Calu3 (cell line): ENCODE results near the gene PSTPIP1. TPM values are rescaled to one million over a fixed set of nuclear protein-coding genes. Genes with fewer than 3 reads are reported as not detected.
A peak's percentile ranks its signal among the peaks of the same experiment; 100 is the strongest.

Experiments used
- BruUV-seq: library from RNA; stranded (reverse); fragments of 400-500 nt; replicated peaks from 2 replicates; lab custom pipeline; 2021; lab: Mats Ljungman, UMichigan
- CTCF ChIA-PET: fragments of 300-600 bp; sonication (Branson Sonifier 250); formaldehyde crosslinking; loops from one replicate; lab custom pipeline; 2022; ENCODE audit warnings: antibody characterized with exemption; lab: Charles Lee
- DNase-seq: peaks from one replicate; pipeline ENCODE4 v3.0.0; 2022
- H3K27ac Mint-ChIP-seq: one replicate; pipeline ENCODE4 v1.8.0; 2022; ENCODE audit warnings: mixed read lengths; ENCODE audit not compliant: unreplicated experiment
- H3K27me3 Mint-ChIP-seq: one replicate; pipeline ENCODE4 v1.8.0; 2022; ENCODE audit warnings: mixed read lengths; ENCODE audit not compliant: unreplicated experiment
- H3K36me3 Mint-ChIP-seq: one replicate; pipeline ENCODE4 v1.8.0; 2022; ENCODE audit warnings: mild to moderate bottlenecking, moderate library complexity, mixed read lengths; ENCODE audit not compliant: insufficient read depth, unreplicated experiment
- H3K4me1 Mint-ChIP-seq: one replicate; pipeline ENCODE4 v1.8.0; 2022; ENCODE audit warnings: mild to moderate bottlenecking, low read depth, mixed read lengths; ENCODE audit not compliant: unreplicated experiment
- H3K4me3 Mint-ChIP-seq: one replicate; pipeline ENCODE4 v1.8.0; 2022; ENCODE audit warnings: mild to moderate bottlenecking, low read depth, moderate library complexity, mixed read lengths; ENCODE audit not compliant: unreplicated experiment
- H3K9me3 Mint-ChIP-seq: one replicate; pipeline ENCODE4 v1.8.0; 2022; ENCODE audit warnings: low read depth, mixed read lengths; ENCODE audit not compliant: unreplicated experiment
- intact Hi-C: fragments of 100-400 bp; cut with micrococcal nuclease; formaldehyde crosslinking; loops from one replicate; pipeline ENCODE4 v1.10.0; 2022; ENCODE audit not compliant: unreplicated experiment
- total RNA-seq: library from RNA; stranded (reverse); gene quantifications from 2 replicates; pipeline ENCODE4 v1.2.3, GENCODE V29; 2022
- TF ChIP-seq, protein P1 (sequence below): fragments of 200-600 bp; IDR thresholded peaks from one replicate; pipeline ENCODE4 v1.8.0; 2022; ENCODE audit warnings: antibody characterized with exemption; ENCODE audit not compliant: unreplicated experiment

PSTPIP1 gene
- total RNA-seq, 1 experiment from 2014 or later, result not detected

DNA sequence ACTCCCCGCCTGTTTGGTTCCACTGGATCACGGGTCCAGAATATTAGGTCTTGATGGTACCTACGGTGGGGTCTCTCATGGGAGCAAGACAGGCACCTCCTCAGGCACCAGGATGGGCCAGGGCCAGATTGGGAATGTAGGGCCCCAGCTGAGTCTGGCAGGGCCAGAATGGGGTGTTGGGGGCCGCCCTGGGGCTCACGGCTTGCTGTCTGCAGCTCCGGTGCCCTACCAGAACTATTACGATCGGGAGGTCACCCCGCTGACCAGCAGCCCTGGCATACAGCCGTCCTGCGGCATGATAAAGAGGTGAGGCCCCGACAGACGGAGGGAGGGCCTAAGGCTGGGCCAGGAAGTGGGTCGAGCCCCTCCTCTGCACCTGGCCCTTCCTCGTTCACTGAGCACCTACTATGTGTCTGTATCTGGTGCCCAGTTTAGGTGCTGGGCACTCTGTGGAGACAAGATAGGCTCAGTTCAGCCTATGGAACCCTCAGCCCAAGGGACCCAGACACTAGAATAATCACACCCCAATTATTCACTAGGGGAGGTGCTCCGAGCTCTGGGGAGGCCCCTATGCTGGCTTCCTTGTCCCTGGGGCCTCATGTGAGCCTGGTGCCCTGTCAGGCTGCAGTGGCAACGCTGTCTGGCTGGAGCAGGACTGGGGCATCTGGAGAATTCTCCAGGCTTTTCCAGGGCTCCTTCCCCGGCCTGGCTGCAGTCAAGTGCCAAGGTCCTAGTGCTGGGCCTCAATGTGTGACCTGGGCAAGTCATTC lies 37.9 kb downstream of the PSTPIP1 start:
- Mint-ChIP-seq H3K9me3 (no peaks in the 10 kb centered on the region), H3K27ac (peak overlapping the region; percentile 13), H3K4me3 (no peak overlapping the region), H3K4me1 (peaks cover 14% of the 10 kb centered on the region), H3K27me3 (peaks cover 12% of the 10 kb centered on the region), H3K36me3 (peaks cover 69% of the 10 kb centered on the region)
- CTCF ChIA-PET, result interaction anchor here (0.9 kb wide), 1 partner anchor 35 kb away, joined by 3 read pairs; no protein-coding TSS in a partner anchor
- no peak for DNase-seq
- intact Hi-C loops, result no loop called here
- TF ChIP-seq, protein P1, sequence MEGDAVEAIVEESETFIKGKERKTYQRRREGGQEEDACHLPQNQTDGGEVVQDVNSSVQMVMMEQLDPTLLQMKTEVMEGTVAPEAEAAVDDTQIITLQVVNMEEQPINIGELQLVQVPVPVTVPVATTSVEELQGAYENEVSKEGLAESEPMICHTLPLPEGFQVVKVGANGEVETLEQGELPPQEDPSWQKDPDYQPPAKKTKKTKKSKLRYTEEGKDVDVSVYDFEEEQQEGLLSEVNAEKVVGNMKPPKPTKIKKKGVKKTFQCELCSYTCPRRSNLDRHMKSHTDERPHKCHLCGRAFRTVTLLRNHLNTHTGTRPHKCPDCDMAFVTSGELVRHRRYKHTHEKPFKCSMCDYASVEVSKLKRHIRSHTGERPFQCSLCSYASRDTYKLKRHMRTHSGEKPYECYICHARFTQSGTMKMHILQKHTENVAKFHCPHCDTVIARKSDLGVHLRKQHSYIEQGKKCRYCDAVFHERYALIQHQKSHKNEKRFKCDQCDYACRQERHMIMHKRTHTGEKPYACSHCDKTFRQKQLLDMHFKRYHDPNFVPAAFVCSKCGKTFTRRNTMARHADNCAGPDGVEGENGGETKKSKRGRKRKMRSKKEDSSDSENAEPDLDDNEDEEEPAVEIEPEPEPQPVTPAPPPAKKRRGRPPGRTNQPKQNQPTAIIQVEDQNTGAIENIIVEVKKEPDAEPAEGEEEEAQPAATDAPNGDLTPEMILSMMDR, result no peak
- no TSS peak for BruUV-seq

DNA sequence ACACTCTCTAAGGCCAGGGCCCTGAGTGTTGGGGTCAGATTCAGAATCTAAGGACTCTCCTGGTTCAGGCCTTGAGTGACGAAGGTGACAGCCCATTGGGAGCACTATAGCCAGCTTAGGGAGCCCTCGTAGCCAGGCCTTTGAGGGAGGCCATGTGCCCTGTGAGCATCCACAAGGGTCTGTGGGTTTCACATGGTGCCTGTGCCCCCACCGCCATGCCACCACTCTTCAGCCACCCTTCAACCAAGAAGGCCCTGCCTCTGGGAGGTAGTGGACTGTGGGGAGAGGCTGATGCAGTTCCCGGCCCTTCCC lies 38.4 kb downstream of the PSTPIP1 start:
- Mint-ChIP-seq H3K27me3 (peaks cover 12% of the 10 kb centered on the region), H3K9me3 (no peaks in the 10 kb centered on the region), H3K36me3 (peaks cover 71% of the 10 kb centered on the region), H3K4me1 (peaks cover 17% of the 10 kb centered on the region), H3K4me3 (no peak overlapping the region), H3K27ac (peak overlapping the region; percentile 63)
- BruUV-seq, result no TSS peak
- no peak for DNase-seq
- TF ChIP-seq, protein P1, result no peak
- intact Hi-C loops, result no loop called here
- CTCF ChIA-PET, result no interaction called here

DNA sequence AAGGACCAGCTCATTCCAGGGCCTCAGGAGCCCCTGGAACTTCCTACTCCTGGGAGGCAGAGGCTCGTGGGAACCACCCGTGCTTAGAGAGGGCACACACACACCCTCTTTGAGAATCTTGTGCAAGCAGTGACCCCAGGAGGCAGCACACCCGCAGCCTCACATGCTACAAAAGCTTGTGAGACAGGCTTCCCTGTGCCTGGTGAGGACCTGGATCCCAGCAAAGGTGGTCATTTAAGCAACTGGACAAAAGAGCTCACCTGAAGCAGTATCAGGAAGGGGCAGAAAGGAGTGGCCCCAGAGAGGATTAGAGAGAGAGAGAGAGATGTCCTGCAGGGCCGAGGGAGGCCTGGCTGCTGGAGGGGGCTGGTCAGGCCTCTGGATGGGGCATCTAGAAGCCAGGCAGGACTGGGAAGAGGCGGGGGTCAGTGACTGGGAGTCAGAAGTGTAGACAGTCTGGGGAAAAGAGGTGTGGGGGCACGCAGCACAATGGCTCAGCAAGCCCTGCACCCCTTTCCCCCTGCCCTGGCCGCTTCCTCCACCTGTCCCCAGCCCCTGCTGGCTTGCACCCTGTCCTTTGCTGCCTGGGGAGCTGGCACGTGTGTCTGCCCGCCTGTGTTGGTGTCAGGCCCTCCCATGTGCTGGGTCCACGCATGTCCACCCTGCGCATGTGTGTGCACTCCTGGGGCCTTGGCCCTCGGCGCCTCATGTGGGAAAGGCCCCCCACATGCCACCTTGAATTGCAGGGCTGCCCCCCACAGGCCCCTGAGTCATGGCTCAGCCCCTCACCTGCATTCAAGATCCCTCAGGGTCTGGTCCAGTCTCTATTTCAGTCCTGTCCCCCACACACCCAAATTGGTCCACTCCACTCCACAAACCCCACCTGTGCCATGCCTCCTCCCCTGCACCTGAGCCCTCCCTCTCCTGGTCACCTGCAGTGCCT lies 39.1 kb downstream of the PSTPIP1 start:
- TF ChIP-seq, protein P1, result no peak
- Mint-ChIP-seq H3K27ac (peak overlapping the region; percentile 63), H3K9me3 (no peaks in the 10 kb centered on the region), H3K4me1 (peaks cover 21% of the 10 kb centered on the region), H3K36me3 (peaks cover 71% of the 10 kb centered on the region), H3K27me3 (peaks cover 7% of the 10 kb centered on the region), H3K4me3 (no peak overlapping the region)
- CTCF ChIA-PET, result interaction anchor here (1.3 kb wide), 1 partner anchor 37 kb away, joined by 6 read pairs; the partner anchor contains the start of gene TSPAN3
- BruUV-seq, result no TSS peak
- DNase-seq, result no peak
- intact Hi-C loops, result no loop called here

DNA sequence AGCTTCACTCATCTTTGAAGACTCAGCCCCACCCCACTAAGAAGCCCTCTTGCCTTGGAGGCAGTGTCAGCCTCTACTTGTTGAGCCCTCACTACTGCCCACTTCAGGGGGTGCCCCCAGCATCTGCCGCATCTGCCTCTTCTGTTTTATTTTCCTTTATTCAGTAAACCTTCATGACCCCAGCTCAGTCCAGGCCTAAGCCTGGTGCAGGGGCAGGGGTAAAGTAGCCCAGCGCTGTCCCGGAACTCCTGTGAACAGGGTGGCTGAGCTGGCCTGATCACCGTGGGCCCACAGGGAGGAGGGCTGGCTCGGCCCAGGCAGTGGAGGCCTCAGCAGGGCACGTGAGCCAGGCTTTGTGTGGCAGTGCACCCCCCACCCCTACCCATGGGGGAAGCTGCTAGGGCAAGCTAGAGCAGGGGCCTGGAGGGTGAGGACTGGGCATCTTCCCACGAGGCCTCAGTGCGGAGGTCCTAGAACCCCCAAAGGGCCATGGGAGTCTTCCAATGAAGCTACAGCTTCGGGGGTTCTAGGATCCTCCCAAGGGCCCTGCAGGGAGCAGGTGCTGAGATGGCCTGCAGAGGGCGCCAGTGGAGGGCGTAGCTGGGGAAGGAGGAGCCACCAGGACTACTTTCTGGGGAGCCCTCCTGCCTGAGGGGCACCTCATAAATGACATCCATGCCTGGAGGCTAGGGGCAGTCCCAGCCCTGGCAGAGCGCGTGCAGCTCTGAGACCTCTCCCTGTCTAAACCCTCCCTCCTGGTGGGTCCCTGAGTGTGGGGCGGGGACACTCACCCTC lies 40.0 kb downstream of the PSTPIP1 start:
- H3K27ac Mint-ChIP-seq, result peak overlapping the region; percentile 63
- H3K4me3 Mint-ChIP-seq, result no peak overlapping the region
- H3K9me3 Mint-ChIP-seq, result no peaks in the 10 kb centered on the region
- CTCF ChIA-PET, result interaction anchor here (0.9 to 1.3 kb wide), 3 partner anchors 36 to 509 kb away, joined by 3 to 6 read pairs (median 5); partner anchors contain the start of gene TSPAN3
- peaks cover 71% of the 10 kb centered on the region for H3K36me3 Mint-ChIP-seq
- TF ChIP-seq, protein P1, result peak; percentile 84
- no peaks in the 10 kb centered on the region for H3K27me3 Mint-ChIP-seq
- H3K4me1 Mint-ChIP-seq, result peaks cover 15% of the 10 kb centered on the region
- BruUV-seq, result no TSS peak
- intact Hi-C loops, result no loop called here
- DNase-seq, result peak; percentile 61
